Activated CD4-positive, CD25-positive, alpha-beta regulatory T cell treated with anti-CD3 and anti-CD28 coated beads, Interleukin-2, amount 50 U/mL, for 72 hours (primary cell): ENCODE measurements around the gene PER2.
A peak's percentile ranks its signal among the peaks of the same experiment; 100 is the strongest.
"Not testable (repeated sequence)": the region's sequence is repeated elsewhere in the genome, so short reads cannot be mapped to it uniquely, and the experiment has no call there.

ENCODE experiments used
- DNase-seq: peaks from one replicate; pipeline ENCODE4 v3.0.0; 2021

The PER2 gene

GRCh38 chr2:238287737-238288649 is at the start of gene PER2:
Gene PER2 (minus strand): TSS chr2:238288610. CDS start chr2:238277936, 10,674 bp downstream.
- DNase-seq: no peak

- DNase-seq: no peak
These were observed 49.4 kb upstream of the PER2 start for GRCh38 chr2:238337846-238338245.

GRCh38 chr2:238336793-238337444 is 48.5 kb upstream of the PER2 start:
- no peak for DNase-seq

- no peak for DNase-seq
These were observed 47.7 kb upstream of the PER2 start for GRCh38 chr2:238336151-238336550.

- DNase-seq: not testable (repeated sequence)
These were observed 47.2 kb upstream of the PER2 start for GRCh38 chr2:238335591-238335990.

- no peak for DNase-seq
These were observed 46.5 kb upstream of the PER2 start for GRCh38 chr2:238334885-238335284.

GRCh38 chr2:238331916-238332315 is 43.5 kb upstream of the PER2 start:
- DNase-seq: no peak

- DNase-seq: no peak
These were observed 42.0 kb upstream of the PER2 start for GRCh38 chr2:238330391-238330790.

GRCh38 chr2:238327751-238328150 is 39.3 kb upstream of the PER2 start:
- DNase-seq: no peak

- no peak for DNase-seq
These were observed 38.5 kb upstream of the PER2 start for GRCh38 chr2:238326801-238327365.

GRCh38 chr2:238325694-238326093 is 37.3 kb upstream of the PER2 start:
- no peak for DNase-seq

- not testable (repeated sequence) for DNase-seq
These were observed 35.8 kb upstream of the PER2 start for GRCh38 chr2:238324248-238324647.

- no peak for DNase-seq
These were observed 33.6 kb upstream of the PER2 start for GRCh38 chr2:238322001-238322411.

GRCh38 chr2:238321467-238321866 is 33.1 kb upstream of the PER2 start:
- DNase-seq: no peak

- no peak for DNase-seq
These were observed 32.4 kb upstream of the PER2 start for GRCh38 chr2:238320648-238321281.

GRCh38 chr2:238320246-238320647 is 31.8 kb upstream of the PER2 start, which contains the start of gene TRAF3IP1:
Gene TRAF3IP1 (plus strand): TSS chr2:238320518. CDS start chr2:238320663, 145 bp downstream.
- DNase-seq: peak; percentile 86

GRCh38 chr2:238315031-238315595 is 26.7 kb upstream of the PER2 start:
- DNase-seq: no peak

GRCh38 chr2:238314576-238314975 is 26.2 kb upstream of the PER2 start:
- DNase-seq: no peak

- DNase-seq: no peak
These were observed 25.6 kb upstream of the PER2 start for GRCh38 chr2:238313991-238314350.

GRCh38 chr2:238313289-238313990 is 25.0 kb upstream of the PER2 start:
- DNase-seq: no peak

- not testable (repeated sequence) for DNase-seq
These were observed 22.3 kb upstream of the PER2 start for GRCh38 chr2:238310721-238311120.

- DNase-seq: no peak
These were observed 19.8 kb upstream of the PER2 start for GRCh38 chr2:238308177-238308576.
